HG02973 (cell line): Measurements from ENCODE around the gene TESMIN.
A peak's percentile ranks its signal among the peaks of the same experiment; 100 is the strongest.

ENCODE experiments used
- ATAC-seq: cut with Tn5 transposase; IDR thresholded peaks from one replicate; pipeline ENCODE4 v1.9.1; 2021; ENCODE audit warnings: moderate library complexity; ENCODE audit not compliant: unreplicated experiment

TESMIN gene

GRCh38 chr11:68751331-68751856 is at the start of gene TESMIN:
TESMIN (minus strand) TSS chr11:68751520; CDS start chr11:68750660, 860 bp downstream.
- ATAC-seq, result peak; percentile 51

DNA sequence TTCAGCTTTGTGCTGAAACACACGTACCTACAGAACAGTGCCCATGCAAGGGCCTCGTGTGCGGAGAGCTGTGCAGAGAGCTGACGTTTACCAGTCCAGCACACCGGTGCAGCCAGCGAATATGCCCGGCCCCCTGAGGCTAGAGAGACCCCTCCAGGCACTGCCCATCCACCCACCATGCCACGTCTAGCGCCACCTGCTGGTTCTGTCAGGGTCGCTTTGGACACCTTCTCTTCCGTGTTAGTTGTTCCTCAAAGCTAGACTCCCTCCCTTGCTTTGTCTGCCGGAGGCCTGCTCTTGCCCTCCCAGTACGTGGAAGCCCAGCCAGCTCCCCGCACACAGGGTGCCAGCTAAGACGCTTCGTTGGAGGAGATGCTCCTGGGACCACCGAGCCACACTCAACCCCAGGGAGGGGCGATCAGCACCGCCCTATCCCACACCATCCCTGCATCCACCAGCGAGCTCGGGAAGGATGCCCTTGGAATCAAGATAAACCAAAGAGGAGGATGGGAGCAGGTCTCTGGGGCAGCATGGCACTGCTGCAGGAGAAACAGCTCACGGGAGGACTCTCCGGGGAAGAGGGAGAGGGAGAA is 47.0 kb upstream of the TESMIN start:
- no peak for ATAC-seq

GRCh38 chr11:68796801-68797200 is 45.5 kb upstream of the TESMIN start:
- no peak for ATAC-seq

GRCh38 chr11:68792400-68792966 is 41.2 kb upstream of the TESMIN start:
- ATAC-seq, result no peak

DNA sequence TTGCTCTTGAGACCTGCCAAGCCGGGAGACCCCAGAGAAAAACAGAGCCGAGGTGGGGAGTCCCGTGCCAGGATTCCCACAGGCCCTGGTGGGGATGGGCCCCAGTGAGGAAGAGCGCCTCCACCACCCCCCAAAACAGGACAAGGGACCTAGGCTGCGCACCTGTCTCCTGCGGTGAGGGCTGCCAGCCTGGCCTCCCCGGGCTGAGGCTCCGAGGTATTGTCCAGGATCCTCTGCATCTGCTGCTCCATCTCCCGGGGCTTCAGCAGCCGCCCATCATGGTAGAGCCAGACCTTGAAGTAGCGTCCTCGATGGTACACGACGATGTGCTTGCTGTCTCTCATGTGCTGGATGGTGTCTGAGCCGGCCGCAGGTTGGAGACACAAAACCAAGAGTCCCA is 33.3 kb upstream of the TESMIN start:
- no peak for ATAC-seq

DNA sequence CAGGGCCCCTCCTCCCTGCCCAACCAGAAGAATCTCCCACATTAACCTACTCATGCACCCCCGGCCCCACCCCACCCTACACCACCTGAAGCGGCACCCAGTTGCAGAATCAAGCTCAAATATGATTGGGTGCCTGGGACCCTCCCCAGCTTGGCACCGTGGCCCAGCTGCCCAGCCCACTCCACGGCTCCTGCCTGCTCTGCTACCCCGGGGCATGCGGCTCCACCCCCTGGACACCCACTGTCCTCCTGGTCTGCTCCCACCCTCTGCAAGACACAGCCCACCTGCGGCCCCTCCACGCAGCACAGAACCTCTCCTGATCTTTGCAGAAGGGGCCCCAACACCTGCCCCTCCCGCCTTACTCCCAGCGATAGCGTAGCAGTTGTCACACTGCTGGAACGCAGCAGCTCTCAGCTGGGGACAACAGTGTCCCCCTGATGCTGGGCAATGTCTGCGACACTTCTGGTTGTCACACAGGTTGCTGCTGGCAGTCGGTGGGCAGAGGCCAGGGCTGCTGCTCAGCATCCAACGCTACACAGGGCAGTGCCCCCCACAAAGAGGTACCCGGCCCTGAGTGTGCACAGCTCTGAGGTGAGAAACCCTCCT is 32.0 kb upstream of the TESMIN start:
- ATAC-seq, result no peak

DNA sequence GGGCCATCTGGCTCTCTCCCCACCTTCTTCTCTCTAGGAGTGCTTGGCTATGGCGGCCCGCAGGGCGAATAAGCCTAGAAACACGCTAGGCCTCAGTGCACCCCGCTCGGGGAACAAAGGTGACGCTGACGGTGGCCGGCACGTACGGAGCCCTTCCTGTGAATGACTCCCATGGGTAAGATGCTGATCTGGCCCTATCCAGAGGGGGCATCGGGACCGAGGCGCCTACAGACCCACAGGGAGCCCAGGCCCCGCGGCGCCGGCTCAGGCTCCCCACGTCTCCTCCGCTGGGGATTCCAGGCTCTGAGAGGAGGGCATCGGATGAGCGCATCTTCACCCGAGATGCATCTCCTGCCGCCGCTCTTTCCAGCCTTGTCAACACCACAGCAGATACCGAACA is 31.4 kb upstream of the TESMIN start:
- no peak for ATAC-seq

DNA sequence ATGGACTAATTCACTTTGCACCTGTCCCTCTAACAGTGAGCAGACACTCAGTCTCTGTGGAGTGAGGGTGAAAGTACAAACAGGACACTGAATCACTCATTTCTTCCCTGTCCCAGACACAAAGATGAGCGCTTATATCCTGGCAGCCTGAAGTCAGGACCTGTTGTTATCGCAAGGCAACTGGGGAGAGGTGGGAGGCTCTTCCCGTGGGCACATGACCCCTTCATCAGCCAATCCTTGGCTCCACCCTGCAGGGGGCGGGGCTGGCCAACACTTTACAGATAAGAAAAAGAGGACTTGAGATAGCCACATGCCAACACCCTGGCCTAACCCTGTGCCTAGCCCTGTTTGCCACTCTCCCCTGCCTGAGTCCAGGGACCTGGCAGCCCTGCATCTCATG is 29.5 kb upstream of the TESMIN start:
- no peak for ATAC-seq

DNA sequence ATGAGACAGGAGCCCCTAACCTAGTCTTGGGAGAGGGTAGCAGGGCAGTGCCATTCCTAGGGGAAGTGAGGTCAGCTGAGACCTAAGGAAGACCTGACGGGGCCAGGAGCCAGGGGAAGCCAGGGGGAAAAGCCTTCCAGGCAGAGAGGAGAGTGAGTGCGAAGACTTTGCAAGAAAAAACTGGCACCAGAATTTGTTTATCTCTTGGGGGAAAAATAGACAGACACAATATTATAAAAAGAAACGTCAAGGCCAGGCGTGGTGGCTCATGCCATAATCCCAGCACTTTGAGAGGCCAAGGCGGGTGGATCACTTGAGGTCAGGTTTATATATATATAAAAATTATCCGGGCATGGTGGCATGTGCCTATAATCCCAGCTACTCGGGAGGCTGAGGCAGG is 26.9 kb upstream of the TESMIN start:
- ATAC-seq, result no peak

- no peak for ATAC-seq
Measured at GRCh38 chr11:68776442-68777235, 25.3 kb upstream of the TESMIN start.

- no peak for ATAC-seq
Measured at GRCh38 chr11:68775951-68776388, 24.6 kb upstream of the TESMIN start.

- no peak for ATAC-seq
Measured at GRCh38 chr11:68774194-68774585, 22.9 kb upstream of the TESMIN start.

GRCh38 chr11:68773521-68774193 is 22.3 kb upstream of the TESMIN start:
- no peak for ATAC-seq

GRCh38 chr11:68772936-68773335 is 21.6 kb upstream of the TESMIN start:
- ATAC-seq, result no peak

DNA sequence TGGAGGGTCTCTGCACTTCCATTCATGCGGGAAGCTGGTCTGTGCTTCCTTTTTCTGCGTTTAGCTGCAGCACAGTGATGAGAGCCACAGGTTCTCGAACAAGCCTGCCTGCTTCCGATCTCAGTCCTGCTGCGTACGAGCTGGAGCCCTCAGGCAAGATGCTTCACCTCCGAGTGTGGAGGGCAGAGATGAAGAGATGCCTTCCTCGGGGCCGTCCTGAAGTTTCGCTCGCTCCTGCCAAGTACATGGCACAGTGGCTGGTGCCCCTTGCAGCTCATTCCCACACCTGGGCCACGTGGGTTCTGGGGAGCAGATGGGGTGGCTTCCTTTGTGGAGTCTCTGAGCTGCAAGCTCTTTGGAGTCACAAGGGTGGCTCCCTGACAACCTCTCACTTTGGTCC is 19.5 kb upstream of the TESMIN start:
- no peak for ATAC-seq

DNA sequence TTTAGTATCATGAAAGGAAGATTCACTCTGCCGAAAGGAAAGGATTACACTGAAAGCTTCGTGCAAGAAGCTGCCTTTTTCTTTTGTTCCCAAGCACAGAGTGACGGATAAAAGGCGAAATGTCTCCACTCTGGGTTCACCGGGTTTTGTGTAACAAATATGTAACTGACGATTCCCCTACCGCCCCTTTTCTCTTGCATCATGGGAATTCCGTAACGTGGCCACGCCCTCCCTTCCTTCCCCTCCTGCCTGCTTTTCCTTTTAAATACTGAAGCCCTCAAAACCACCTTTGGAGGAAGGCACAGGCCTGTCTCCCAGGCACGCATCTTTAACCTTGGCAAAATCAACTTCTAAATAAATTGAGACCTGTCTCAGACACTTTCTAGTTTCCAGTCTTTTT is 16.4 kb upstream of the TESMIN start:
- ATAC-seq, result no peak

- ATAC-seq, result no peak
Measured at GRCh38 chr11:68766786-68767185, 15.5 kb upstream of the TESMIN start.

- no peak for ATAC-seq
Measured at GRCh38 chr11:68764746-68765145, 13.4 kb upstream of the TESMIN start.

GRCh38 chr11:68763926-68764657 is 12.8 kb upstream of the TESMIN start:
- no peak for ATAC-seq

- ATAC-seq, result no peak
Measured at GRCh38 chr11:68763181-68763721, 11.9 kb upstream of the TESMIN start.
